Measurements from ENCODE around the gene ZNF407. TPM values are rescaled to one million over a fixed set of nuclear protein-coding genes. Genes with fewer than 3 reads are reported as not detected.

The ZNF407 gene
- total RNA-seq, 4 donors from 2014 or later, result 18.1 to 29.1 (median 19.7) TPM

DNA sequence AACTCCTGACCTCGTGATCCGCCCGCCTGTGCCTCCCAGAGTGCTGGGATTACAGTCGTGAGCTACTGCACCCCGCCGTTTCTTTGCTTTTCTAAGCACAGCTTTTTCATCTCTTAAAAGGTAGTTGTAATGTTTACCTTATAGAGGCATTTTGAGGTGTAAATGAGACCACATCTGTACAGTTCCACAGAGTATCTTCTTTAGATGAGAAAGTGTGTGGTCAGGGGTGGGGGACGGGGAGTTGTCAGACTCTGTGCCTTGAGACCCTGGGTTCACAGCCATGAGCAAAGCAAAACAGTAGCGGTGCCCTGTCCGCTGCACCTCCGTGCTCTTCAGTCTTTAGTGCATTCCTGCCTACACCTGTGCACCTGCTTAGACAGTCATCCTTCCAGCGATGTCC, 251.6 kb downstream of the ZNF407 start:
- WGBS, 2 donors (ENCODE audit: low coverage in 1 of 2), result 95 to 96% methylated on average over 6 to 11 of the region's 11 CpGs
- H3K4me1 ChIP-seq, result no peaks in the 10 kb centered on the region
- H3K9me3 ChIP-seq, result no peaks in the 10 kb centered on the region
- H3K36me3 ChIP-seq, result no peaks in the 10 kb centered on the region
- no peaks in the 10 kb centered on the region for H3K27me3 ChIP-seq
- ATAC-seq, result no peak
- no peak overlapping the region for H3K4me3 ChIP-seq
- no peak overlapping the region for H3K27ac ChIP-seq
- TF ChIP-seq POLR2A (IDR thresholded peaks at IDR 0.05) (no peak), POLR2AphosphoS5 (IDR thresholded peaks at IDR 0.05) (no peak), EP300 (IDR thresholded peaks at IDR 0.05) (no peak)
- TF ChIP-seq, protein P1, sequence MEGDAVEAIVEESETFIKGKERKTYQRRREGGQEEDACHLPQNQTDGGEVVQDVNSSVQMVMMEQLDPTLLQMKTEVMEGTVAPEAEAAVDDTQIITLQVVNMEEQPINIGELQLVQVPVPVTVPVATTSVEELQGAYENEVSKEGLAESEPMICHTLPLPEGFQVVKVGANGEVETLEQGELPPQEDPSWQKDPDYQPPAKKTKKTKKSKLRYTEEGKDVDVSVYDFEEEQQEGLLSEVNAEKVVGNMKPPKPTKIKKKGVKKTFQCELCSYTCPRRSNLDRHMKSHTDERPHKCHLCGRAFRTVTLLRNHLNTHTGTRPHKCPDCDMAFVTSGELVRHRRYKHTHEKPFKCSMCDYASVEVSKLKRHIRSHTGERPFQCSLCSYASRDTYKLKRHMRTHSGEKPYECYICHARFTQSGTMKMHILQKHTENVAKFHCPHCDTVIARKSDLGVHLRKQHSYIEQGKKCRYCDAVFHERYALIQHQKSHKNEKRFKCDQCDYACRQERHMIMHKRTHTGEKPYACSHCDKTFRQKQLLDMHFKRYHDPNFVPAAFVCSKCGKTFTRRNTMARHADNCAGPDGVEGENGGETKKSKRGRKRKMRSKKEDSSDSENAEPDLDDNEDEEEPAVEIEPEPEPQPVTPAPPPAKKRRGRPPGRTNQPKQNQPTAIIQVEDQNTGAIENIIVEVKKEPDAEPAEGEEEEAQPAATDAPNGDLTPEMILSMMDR (IDR thresholded peaks at IDR 0.05), result no peak

DNA sequence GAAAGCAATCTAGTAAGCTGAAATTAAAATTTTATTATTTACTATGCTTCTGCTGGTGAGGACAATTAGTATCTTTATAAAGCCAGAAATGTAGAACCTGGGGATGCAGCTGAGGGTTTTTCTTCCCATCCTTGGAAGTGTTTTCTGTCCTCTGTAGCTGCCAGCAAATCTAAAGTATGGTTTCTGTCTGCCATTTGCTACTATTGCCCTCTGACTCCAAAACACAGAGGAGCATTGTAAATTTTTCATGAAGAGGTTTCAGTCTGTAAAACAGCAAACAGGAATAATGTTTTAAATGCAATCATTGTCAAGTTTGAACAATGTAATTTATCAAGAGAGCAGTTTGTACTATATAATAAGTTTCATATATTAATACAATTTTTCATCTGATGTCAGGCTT, 258.8 kb downstream of the ZNF407 start:
- Histone ChIP-seq H3K27me3 (no peaks in the 10 kb centered on the region), H3K9me3 (no peaks in the 10 kb centered on the region), H3K4me3 (no peak overlapping the region), H3K4me1 (no peaks in the 10 kb centered on the region), H3K36me3 (no peaks in the 10 kb centered on the region), H3K27ac (no peak overlapping the region)
- no peak for ATAC-seq
- TF ChIP-seq EP300 (IDR thresholded peaks at IDR 0.05), result no peak
- no peak for TF ChIP-seq POLR2AphosphoS5 (IDR thresholded peaks at IDR 0.05)
- TF ChIP-seq POLR2A (IDR thresholded peaks at IDR 0.05), result no peak
- TF ChIP-seq, protein P1 (IDR thresholded peaks at IDR 0.05), result no peak

DNA sequence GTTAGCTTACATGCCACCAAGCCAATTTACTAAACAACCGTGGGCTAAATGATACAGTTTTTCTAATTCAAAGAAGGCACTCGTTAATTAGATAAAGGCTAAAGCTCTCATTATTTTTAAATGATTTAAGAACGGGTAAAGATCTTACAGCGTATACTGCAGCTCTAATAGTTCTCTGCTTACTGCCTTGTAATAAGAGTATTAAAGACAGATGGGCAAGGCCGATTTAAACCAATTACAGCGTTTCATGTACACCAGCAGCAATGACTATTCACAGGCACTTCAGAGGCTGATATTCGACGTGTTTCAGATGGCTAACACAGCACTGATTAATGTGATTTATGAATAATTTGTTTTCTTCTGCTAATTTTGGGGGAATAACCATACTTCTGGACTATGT, 259.3 kb downstream of the ZNF407 start:
- Histone ChIP-seq H3K27me3 (no peaks in the 10 kb centered on the region), H3K4me1 (no peaks in the 10 kb centered on the region), H3K27ac (no peak overlapping the region), H3K36me3 (no peaks in the 10 kb centered on the region), H3K9me3 (no peaks in the 10 kb centered on the region), H3K4me3 (no peak overlapping the region)
- WGBS, 2 donors (ENCODE audit: low coverage in 1 of 2), result 77 to 80% methylated on average over 7 to 8 of the region's 8 CpGs
- no peak for ATAC-seq
- TF ChIP-seq POLR2AphosphoS5 (IDR thresholded peaks at IDR 0.05) (no peak), EP300 (IDR thresholded peaks at IDR 0.05) (no peak), POLR2A (IDR thresholded peaks at IDR 0.05) (no peak)
- TF ChIP-seq, protein P1 (IDR thresholded peaks at IDR 0.05), result no peak

DNA sequence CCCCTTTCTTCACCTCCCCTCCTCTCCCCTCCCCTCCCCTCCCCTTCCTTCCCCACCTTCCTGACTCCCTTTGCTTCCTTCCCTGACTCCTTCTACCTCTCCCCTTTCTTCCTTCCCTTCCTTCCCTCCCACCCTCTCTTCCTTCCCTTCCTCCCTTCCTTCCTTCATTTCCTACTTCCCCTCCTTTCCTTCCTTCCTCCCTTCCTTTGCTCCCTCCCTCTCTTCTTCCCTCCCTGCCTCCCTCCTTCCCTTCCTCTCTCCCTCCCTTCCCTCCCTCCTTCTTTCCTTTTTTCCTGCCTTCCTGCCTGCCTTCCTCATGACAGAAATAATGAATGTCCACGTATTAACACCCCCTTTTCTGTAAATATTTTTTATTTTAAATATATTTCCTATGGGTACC, 260.2 kb downstream of the ZNF407 start:
- H3K27me3 ChIP-seq, result no peaks in the 10 kb centered on the region
- no peak overlapping the region for H3K27ac ChIP-seq
- H3K36me3 ChIP-seq, result no peaks in the 10 kb centered on the region
- TF ChIP-seq POLR2AphosphoS5 (IDR thresholded peaks at IDR 0.05) (no peak), EP300 (IDR thresholded peaks at IDR 0.05) (no peak), POLR2A (IDR thresholded peaks at IDR 0.05) (no peak)
- TF ChIP-seq, protein P1 (IDR thresholded peaks at IDR 0.05), result no peak
- H3K4me1 ChIP-seq, result no peaks in the 10 kb centered on the region
- no peak overlapping the region for H3K4me3 ChIP-seq
- H3K9me3 ChIP-seq, result no peaks in the 10 kb centered on the region
- 100% methylated on average over 1 of the region's 1 CpG; no CpG with 5 or more reads in 1 of the 2 donors for WGBS, 2 donors (ENCODE audit: low coverage in 1 of 2)
- ATAC-seq, result no peak

DNA sequence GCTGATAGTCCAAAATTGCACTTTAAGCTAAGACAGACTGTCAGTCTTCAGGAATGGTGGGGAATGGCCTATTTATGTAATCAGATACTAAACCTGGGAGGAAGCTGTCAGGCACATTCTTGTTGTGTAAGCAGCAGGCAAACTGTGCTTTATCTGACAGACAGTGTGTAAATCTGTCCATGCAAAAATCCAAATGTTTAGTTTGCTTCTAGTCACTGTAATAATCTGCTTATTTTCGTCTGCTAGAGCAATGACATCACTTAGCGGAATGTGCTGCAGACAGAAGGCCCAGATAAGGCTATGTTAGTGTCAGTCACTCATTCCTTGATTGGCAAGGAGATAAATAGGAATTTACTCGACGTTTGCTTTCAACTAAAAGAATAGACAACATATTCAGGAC, 263.5 kb downstream of the ZNF407 start:
- TF ChIP-seq, protein P1 (IDR thresholded peaks at IDR 0.05), result no peak
- TF ChIP-seq POLR2A (IDR thresholded peaks at IDR 0.05), result no peak
- no peak for TF ChIP-seq EP300 (IDR thresholded peaks at IDR 0.05)
- no peak for TF ChIP-seq POLR2AphosphoS5 (IDR thresholded peaks at IDR 0.05)
- Histone ChIP-seq H3K36me3 (no peaks in the 10 kb centered on the region), H3K4me3 (no peak overlapping the region), H3K27ac (no peak overlapping the region), H3K9me3 (no peaks in the 10 kb centered on the region), H3K4me1 (no peaks in the 10 kb centered on the region), H3K27me3 (no peaks in the 10 kb centered on the region)
- WGBS, 2 donors (ENCODE audit: low coverage in 1 of 2), result 63 to 71% methylated on average over 4 of the region's 4 CpGs
- no peak for ATAC-seq

Measured in gastroesophageal sphincter (tissue), 4 donors.